GM21390 (cell line): ENCODE results near the gene ERICH6.

Experiments used
- ATAC-seq: cut with Tn5 transposase; IDR thresholded peaks from one replicate; pipeline ENCODE4 v1.9.1; 2021; ENCODE audit not compliant: unreplicated experiment

Gene ERICH6

DNA sequence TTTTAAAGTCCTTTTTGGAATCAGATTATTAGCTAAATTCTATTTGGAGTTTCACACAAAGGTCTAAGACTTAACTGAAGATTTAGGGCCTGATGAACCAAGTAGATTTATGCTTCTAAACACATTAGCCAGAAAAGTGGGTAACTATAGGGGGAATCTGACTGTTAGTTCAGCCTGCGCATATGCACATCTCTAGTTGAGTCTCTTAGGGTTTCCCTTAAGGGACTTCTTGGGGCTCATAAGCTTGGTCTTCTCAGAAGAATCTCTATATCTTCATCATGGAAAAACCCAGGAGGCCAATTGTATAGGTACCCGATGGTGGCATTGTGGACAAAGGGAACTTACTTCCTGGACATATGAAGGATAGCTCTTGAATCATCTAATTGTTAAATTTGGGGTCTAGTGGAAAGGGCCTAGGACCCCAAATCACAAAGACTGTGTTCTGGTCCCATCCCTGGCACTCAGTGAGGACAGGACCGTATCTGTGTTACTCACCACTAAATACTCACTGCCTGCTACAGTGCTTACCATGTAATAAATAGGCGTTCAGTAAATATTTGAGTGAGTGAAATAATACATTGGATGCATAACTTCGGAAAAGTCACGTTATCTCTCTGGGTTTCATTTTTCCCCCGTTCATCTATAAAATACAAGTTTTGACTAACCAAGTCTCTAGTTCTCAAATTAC, 83.6 kb downstream of the ERICH6 start:
- no peak for ATAC-seq

DNA sequence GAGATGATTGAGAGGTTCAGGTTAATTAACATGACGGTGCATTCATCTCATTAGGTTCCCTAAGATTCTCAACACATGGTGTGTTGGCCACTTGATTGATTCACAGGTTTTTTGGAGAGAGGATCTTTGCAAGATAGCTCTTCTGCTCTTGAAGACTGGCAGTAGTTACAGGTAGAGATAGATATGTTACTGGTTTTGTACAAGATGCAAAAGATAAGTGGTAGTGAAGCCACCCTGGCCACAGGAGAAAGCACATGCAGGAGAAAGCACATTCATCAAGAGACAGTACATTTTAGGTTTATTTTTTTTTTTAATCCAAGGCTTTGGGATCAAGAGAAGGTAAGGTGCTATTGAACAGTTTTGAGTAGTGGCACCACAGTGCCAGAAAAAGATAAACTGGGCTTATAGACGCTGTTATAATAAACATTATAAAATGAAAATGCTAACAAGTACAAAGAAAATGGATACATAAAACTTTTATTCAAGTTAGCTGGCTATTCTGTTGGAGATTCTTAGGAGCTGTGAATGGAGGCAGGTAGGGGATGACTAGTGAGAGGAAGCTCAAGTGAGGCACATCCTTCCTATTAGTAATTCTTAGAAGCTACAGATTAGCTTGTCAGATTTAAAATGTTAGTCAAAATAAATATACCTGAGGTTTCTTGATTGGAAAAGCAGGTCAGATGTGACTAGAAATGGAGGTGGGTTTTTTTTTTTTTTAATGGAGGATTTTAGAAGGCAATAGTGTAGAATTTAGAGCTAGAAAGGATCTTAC, 89.8 kb downstream of the ERICH6 start:
- ATAC-seq: no peak

DNA sequence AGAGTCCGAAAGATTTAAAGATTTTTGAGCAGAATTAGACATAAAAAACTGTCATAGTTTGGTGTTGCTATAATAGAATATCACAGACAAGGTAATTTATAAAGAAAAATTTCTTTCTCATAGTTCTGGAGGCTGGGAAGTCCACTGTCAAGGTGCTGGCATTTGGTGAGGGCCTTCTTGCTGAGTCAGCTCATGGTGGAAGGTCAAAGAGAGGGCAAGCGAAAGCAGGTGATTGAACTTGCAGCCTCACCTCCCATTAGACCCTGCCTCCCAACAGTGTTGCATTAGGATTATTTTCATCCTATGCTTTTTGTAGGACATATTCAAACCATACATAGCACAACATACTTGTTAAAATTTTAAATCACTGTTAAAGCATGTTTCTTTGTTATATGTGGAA, 90.7 kb downstream of the ERICH6 start:
- ATAC-seq: no peak

DNA sequence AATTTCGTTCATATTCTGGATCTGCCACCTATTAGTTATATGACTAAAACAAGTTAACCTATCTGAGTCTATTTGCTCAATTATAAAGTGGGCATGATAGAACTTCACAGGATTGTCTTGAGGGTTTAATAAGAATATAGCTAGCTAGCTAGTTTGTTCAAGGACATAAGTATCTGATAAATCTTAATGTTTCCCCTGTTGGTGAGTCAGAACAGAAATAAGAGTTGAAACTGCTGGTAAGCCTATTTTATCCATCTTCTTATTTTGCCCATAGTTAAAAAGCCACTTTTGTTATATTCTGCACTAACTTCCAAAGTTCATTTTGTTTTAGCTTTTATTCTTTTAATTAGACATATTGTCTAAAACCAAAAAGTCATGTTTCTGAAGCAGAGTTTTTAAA, 91.2 kb downstream of the ERICH6 start:
- ATAC-seq: no peak

DNA sequence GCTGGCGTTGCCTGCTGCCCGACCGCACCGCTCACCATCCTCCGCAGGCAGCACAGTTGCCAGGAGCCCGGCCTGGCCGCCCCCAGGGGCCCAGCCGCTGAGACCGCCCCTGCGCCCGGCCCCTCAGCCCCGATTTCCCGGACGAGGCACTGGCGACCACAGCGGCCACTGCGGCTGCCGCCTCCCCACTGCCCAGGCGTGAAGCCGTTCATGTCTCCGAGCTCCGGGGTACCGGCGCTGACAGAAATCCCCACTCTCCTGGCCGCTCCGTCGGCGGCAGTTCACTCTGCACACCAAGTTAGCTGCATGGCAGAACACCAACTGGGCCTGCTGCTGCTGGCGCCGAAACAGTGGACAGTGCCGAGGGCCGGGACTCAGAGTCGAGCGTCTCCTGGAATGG, 92.1 kb downstream of the ERICH6 start:
- ATAC-seq: no peak

DNA sequence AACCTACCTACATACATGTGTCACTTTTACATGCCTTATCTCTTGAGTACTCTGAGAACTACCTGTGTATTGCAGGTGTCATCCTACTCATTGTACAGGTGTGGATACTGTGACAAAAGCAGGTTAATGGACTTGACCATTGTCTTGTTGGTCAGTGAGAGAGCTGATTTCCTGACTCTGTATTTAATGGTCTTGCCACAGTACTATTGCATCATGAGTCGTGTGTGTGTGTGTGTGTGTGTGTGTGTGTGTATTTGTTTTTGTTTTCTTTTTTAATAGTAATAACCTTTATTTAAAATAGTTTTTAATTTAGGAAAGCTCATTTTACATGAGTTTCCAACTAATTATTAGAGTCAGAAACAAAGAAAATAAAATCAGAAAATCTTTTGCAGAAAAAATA, 92.9 kb downstream of the ERICH6 start:
- ATAC-seq: no peak

DNA sequence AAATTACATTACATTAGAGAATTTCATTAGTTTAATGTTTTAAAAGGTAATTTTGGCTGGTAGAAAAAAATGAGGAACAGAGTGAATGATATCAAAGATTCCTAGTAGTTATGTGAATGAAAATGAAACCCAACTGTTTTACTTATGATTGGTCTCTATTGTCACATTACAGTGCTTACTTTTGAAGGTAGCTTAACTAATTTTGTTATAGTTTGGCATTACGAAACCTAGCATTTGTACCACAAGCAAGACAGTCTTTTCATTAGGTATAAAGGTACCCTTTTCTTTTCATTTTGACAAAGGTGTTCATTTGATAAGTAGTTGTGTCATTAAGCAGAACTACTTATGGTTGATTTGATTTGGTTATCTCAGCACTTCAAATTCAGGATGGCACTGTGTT, 93.7 kb downstream of the ERICH6 start:
- no peak for ATAC-seq
